ENCODE data around the gene GJA5. TPM values are rescaled to one million over a fixed set of nuclear protein-coding genes. Genes with fewer than 3 reads are reported as not detected.

The GJA5 gene
- total RNA-seq, 1 experiment from 2014 or later, result 1.1 TPM

DNA sequence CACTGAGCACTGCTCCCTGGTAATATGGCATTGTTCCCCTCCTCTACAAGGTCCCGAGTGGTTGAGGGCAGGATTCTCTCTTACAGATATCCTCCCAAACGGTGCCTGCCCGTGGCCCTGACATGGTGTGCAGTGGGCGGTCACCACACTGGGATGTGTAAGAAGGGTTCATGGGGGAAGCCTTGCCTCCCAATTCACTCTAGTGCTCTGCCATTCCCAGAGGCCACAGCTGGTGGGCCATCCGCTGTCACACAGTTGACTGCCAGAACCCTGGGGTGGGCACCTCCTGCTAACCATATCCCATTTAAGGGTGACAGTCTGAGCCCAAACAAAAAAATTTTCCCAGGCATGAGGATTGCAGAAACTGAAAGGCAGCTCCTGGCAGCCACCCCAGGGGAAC, 9.1 kb downstream of the GJA5 start:
- POLR2A ChIA-PET (ENCODE audit: unreplicated experiment), result interaction anchor here (0.6 kb wide), 1 partner anchor 11 kb away, joined by 5 read pairs; no protein-coding TSS in a partner anchor

DNA sequence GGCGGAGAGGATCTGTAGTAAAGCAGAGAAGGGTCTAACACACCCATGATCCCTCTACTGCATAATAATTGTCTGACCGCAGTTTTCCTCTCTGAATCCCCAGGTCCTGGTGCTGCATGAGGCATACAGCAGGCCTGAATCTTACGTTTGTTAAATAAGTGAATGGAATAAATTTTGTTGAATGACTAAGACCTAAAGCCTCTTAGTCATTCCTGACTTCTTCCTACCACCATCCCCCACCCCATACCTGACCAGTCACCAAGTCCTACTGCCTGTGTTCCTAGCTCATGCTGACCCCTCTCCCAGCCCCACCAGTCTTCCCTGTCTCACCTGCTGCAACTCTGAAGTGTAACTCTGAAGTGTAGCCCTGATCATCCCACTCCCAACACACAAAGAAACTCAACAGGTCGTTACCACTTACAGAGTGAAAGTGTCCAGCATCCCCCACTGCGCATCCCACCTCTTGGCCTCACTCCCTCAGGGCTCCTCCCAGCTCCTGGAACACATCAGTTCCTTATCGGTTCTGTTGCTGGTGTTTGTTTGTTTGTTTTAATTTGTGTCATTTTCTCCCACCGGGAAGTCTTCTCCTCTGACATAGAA, 9.7 kb downstream of the GJA5 start:
- Histone ChIP-seq H3K79me2 (ENCODE audit: low read length) (no peaks in the 10 kb centered on the region), H2AFZ (ENCODE audit: low read length) (no peak overlapping the region), H3K4me1 (ENCODE audit: insufficient read depth, low read length) (peaks cover 33% of the 10 kb centered on the region), H3F3A (ENCODE audit: low read length, unreplicated experiment) (no peaks in the 10 kb centered on the region), H3K27me3 (ENCODE audit: low read length) (no peaks in the 10 kb centered on the region), H3K9me2 (replicated peaks; ENCODE audit: low read length) (no peaks in the 10 kb centered on the region), H4K20me1 (ENCODE audit: low read length) (no peaks in the 10 kb centered on the region), H3K4me3 (ENCODE audit: low read length) (no peak overlapping the region), H3K9me3 (ENCODE audit: low read length) (no peaks in the 10 kb centered on the region), H3K36me3 (ENCODE audit: low read depth, low read length) (no peaks in the 10 kb centered on the region), H3K9ac (ENCODE audit: low read length) (no peak overlapping the region), H3K27ac (ENCODE audit: low read length) (peak overlapping the region; percentile 41), H3K4me2 (ENCODE audit: low read length) (no peak overlapping the region)
- TF ChIP-seq, protein P1, sequence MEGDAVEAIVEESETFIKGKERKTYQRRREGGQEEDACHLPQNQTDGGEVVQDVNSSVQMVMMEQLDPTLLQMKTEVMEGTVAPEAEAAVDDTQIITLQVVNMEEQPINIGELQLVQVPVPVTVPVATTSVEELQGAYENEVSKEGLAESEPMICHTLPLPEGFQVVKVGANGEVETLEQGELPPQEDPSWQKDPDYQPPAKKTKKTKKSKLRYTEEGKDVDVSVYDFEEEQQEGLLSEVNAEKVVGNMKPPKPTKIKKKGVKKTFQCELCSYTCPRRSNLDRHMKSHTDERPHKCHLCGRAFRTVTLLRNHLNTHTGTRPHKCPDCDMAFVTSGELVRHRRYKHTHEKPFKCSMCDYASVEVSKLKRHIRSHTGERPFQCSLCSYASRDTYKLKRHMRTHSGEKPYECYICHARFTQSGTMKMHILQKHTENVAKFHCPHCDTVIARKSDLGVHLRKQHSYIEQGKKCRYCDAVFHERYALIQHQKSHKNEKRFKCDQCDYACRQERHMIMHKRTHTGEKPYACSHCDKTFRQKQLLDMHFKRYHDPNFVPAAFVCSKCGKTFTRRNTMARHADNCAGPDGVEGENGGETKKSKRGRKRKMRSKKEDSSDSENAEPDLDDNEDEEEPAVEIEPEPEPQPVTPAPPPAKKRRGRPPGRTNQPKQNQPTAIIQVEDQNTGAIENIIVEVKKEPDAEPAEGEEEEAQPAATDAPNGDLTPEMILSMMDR (conservative IDR thresholded peaks at IDR 0.05; ENCODE audit: low read depth, low read length), result no peak
- no peak for TF ChIP-seq EZH2phosphoT487 (IDR thresholded peaks at IDR 0.05; ENCODE audit: borderline replicate concordance, low read length)
- no peak for TF ChIP-seq EZH2 (IDR thresholded peaks at IDR 0.05; ENCODE audit: low read length, unreplicated experiment)
- ATAC-seq (peak; percentile 65), DNase-seq (peak; percentile 75)
- intact Hi-C loops (cut with micrococcal nuclease), result no loop called here
- BruUV-seq (replicated peaks), result no TSS peak
- ChIA-PET POLR2A (ENCODE audit: unreplicated experiment) (interaction anchor here (0.5 to 0.6 kb wide), 2 partner anchors 12 to 658 kb away, joined by 4 to 5 read pairs; no protein-coding TSS in a partner anchor), CTCF (no interaction called here)

More for the DNA sequence above, 9.1 kb downstream of the GJA5 start:
- H3K4me3 ChIP-seq (ENCODE audit: low read length), result no peak overlapping the region
- DNase-seq (no peak), ATAC-seq (no peak)
- H3K9me2 ChIP-seq (replicated peaks; ENCODE audit: low read length), result no peaks in the 10 kb centered on the region
- peaks cover 35% of the 10 kb centered on the region for H3K4me1 ChIP-seq (ENCODE audit: insufficient read depth, low read length)
- no TSS peak for BruUV-seq (replicated peaks)
- H3K9ac ChIP-seq (ENCODE audit: low read length), result no peak overlapping the region
- no peak overlapping the region for H3K27ac ChIP-seq (ENCODE audit: low read length)
- no peaks in the 10 kb centered on the region for H4K20me1 ChIP-seq (ENCODE audit: low read length)
- no peaks in the 10 kb centered on the region for H3K9me3 ChIP-seq (ENCODE audit: low read length)
- H3F3A ChIP-seq (ENCODE audit: low read length, unreplicated experiment), result no peaks in the 10 kb centered on the region
- no peaks in the 10 kb centered on the region for H3K36me3 ChIP-seq (ENCODE audit: low read depth, low read length)
- H3K79me2 ChIP-seq (ENCODE audit: low read length), result no peaks in the 10 kb centered on the region
- no peak overlapping the region for H2AFZ ChIP-seq (ENCODE audit: low read length)
- TF ChIP-seq, protein P1 (conservative IDR thresholded peaks at IDR 0.05; ENCODE audit: low read depth, low read length), result no peak
- TF ChIP-seq EZH2 (IDR thresholded peaks at IDR 0.05; ENCODE audit: low read length, unreplicated experiment), result no peak
- no peak for TF ChIP-seq EZH2phosphoT487 (IDR thresholded peaks at IDR 0.05; ENCODE audit: borderline replicate concordance, low read length)
- no peaks in the 10 kb centered on the region for H3K27me3 ChIP-seq (ENCODE audit: low read length)
- intact Hi-C loops (cut with micrococcal nuclease), result no loop called here
- CTCF ChIA-PET, result no interaction called here
- no peak overlapping the region for H3K4me2 ChIP-seq (ENCODE audit: low read length)

DNA sequence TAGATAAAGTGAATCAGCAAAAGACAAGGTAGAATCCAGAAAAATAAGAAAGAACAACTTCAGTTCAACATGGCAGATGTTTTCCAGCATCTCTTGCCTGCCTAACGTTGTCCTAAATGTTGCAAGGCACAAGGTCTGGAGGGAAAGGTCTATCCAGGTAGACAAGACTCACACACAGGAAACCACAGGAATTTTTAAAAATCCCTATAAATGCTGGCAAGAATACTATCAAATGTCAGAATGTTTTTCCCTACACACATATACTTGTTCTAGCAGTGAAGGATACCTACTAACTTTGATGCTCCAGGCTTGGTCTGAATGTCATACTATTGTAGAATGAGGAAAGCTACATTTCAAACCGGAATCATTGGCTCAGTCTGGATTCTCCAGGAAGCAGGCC, 10.6 kb downstream of the GJA5 start:
- Histone ChIP-seq H3K27me3 (ENCODE audit: low read length) (no peaks in the 10 kb centered on the region), H3K9ac (ENCODE audit: low read length) (no peak overlapping the region), H3K4me1 (ENCODE audit: insufficient read depth, low read length) (peaks cover 33% of the 10 kb centered on the region), H3K36me3 (ENCODE audit: low read depth, low read length) (no peaks in the 10 kb centered on the region), H3K9me3 (ENCODE audit: low read length) (no peaks in the 10 kb centered on the region), H3K4me3 (ENCODE audit: low read length) (no peak overlapping the region), H3K27ac (ENCODE audit: low read length) (peak overlapping the region; percentile 41; the same call in 1 of the 2 replicates), H4K20me1 (ENCODE audit: low read length) (no peaks in the 10 kb centered on the region), H3K9me2 (replicated peaks; ENCODE audit: low read length) (no peaks in the 10 kb centered on the region), H3K4me2 (ENCODE audit: low read length) (peak overlapping the region; percentile 17), H2AFZ (ENCODE audit: low read length) (no peak overlapping the region), H3K79me2 (ENCODE audit: low read length) (no peaks in the 10 kb centered on the region), H3F3A (ENCODE audit: low read length, unreplicated experiment) (no peaks in the 10 kb centered on the region)
- TF ChIP-seq EZH2phosphoT487 (IDR thresholded peaks at IDR 0.05; ENCODE audit: borderline replicate concordance, low read length) (no peak), EZH2 (IDR thresholded peaks at IDR 0.05; ENCODE audit: low read length, unreplicated experiment) (no peak)
- TF ChIP-seq, protein P1 (conservative IDR thresholded peaks at IDR 0.05; ENCODE audit: low read depth, low read length), result no peak
- ATAC-seq, result peak; percentile 56
- POLR2A ChIA-PET (ENCODE audit: unreplicated experiment), result interaction anchor here (0.5 kb wide), 1 partner anchor 657 kb away, joined by 4 read pairs; no protein-coding TSS in a partner anchor
- intact Hi-C loops (cut with micrococcal nuclease), result no loop called here
- CTCF ChIA-PET, result no interaction called here
- BruUV-seq (replicated peaks), result no TSS peak
- DNase-seq, result peak; percentile 68
